ENCODE data around the gene CFAP221. TPM values are rescaled to one million over a fixed set of nuclear protein-coding genes. Genes with fewer than 3 reads are reported as not detected.

CFAP221 gene
- total and polyA plus RNA-seq, 7 donors: 0.07 TPM; not detected in 6

DNA sequence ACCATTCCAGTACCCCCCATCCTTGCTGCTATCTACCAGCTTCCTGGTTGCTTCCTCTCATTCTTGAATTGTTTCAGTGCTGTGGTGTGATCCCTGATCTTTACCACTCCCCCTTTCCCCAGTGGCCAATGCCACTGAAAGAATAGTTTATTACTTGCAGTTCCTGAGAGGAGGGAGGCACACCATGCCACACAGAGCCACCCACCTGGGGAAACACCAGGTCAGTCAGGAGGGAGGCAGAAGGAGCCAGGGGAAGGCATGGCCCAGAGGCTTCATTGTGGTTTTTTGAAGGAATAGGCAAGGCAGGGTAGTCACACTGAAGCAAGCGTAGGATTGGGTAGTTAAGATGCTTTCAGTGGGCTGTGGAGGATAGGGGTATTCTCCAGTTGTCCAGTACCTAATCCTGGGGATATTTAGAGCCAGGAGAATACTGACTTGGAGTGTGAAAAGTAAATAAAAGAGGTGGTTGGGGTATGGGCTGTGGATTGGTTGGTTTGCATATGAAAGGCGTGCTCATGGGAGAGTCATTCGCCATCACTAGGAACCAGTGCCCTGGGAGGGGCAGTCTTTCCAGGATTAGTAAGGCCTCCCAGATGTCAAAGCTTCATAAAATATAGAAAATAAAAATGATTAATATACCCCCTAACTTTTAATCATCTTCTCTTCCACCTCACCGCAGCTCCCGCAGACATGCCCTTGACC is 128.1 kb downstream of the CFAP221 start:
- no peaks in the 10 kb centered on the region for H3K9me3 ChIP-seq
- TF ChIP-seq EP300 (IDR thresholded peaks at IDR 0.05): no peak
- TF ChIP-seq, protein P1, sequence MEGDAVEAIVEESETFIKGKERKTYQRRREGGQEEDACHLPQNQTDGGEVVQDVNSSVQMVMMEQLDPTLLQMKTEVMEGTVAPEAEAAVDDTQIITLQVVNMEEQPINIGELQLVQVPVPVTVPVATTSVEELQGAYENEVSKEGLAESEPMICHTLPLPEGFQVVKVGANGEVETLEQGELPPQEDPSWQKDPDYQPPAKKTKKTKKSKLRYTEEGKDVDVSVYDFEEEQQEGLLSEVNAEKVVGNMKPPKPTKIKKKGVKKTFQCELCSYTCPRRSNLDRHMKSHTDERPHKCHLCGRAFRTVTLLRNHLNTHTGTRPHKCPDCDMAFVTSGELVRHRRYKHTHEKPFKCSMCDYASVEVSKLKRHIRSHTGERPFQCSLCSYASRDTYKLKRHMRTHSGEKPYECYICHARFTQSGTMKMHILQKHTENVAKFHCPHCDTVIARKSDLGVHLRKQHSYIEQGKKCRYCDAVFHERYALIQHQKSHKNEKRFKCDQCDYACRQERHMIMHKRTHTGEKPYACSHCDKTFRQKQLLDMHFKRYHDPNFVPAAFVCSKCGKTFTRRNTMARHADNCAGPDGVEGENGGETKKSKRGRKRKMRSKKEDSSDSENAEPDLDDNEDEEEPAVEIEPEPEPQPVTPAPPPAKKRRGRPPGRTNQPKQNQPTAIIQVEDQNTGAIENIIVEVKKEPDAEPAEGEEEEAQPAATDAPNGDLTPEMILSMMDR (IDR thresholded peaks at IDR 0.05): no peak
- TF ChIP-seq POLR2A (IDR thresholded peaks at IDR 0.05): no peak
- no peak for TF ChIP-seq POLR2AphosphoS5 (IDR thresholded peaks at IDR 0.05)
- no peaks in the 10 kb centered on the region for H3K36me3 ChIP-seq
- no peak for DNase-seq
- peaks cover 0 to 11% (median 8%) of the 10 kb centered on the region in 4 donors for H3K4me1 ChIP-seq
- no peak overlapping the region for H3K27ac ChIP-seq
- no peak overlapping the region for H3K4me3 ChIP-seq
- intact Hi-C loops (cut with DNase I): no loop called here
- 86 to 95% methylated on average over 5 of the region's 5 CpGs for WGBS, 2 donors
- H3K27me3 ChIP-seq: no peaks in the 10 kb centered on the region

DNA sequence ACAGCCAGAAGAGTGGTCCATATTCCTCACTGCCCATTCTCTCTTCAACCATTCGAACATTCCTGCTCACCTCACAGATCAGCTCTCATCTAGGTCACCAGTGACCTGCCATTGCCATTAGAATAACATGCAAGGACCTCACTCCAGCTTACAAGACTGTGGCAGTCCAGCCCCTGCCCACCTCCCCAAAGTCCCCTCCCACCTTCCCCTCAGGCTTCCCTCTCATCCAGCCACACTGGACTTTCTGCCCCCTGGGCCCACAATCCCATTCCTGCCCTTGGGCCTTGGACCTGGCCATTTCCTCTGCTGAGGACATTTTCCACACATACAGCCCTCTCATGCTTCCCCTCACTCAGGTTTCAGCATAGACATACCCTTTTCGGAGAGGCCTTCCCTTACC is 129.5 kb downstream of the CFAP221 start:
- WGBS, 2 donors: 95% methylated on average over 2 of the region's 2 CpGs
- H3K9me3 ChIP-seq: no peaks in the 10 kb centered on the region
- TF ChIP-seq POLR2AphosphoS5 (IDR thresholded peaks at IDR 0.05): no peak
- no peak for TF ChIP-seq EP300 (IDR thresholded peaks at IDR 0.05)
- TF ChIP-seq POLR2A (IDR thresholded peaks at IDR 0.05): no peak
- TF ChIP-seq, protein P1 (IDR thresholded peaks at IDR 0.05): no peak
- intact Hi-C loops (cut with DNase I): no loop called here
- DNase-seq: no peak
- H3K4me1 ChIP-seq: peaks cover 0 to 15% (median 8%) of the 10 kb centered on the region in 4 donors
- no peaks in the 10 kb centered on the region for H3K36me3 ChIP-seq
- H3K4me3 ChIP-seq: no peak overlapping the region
- no peak overlapping the region for H3K27ac ChIP-seq
- H3K27me3 ChIP-seq: no peaks in the 10 kb centered on the region

DNA sequence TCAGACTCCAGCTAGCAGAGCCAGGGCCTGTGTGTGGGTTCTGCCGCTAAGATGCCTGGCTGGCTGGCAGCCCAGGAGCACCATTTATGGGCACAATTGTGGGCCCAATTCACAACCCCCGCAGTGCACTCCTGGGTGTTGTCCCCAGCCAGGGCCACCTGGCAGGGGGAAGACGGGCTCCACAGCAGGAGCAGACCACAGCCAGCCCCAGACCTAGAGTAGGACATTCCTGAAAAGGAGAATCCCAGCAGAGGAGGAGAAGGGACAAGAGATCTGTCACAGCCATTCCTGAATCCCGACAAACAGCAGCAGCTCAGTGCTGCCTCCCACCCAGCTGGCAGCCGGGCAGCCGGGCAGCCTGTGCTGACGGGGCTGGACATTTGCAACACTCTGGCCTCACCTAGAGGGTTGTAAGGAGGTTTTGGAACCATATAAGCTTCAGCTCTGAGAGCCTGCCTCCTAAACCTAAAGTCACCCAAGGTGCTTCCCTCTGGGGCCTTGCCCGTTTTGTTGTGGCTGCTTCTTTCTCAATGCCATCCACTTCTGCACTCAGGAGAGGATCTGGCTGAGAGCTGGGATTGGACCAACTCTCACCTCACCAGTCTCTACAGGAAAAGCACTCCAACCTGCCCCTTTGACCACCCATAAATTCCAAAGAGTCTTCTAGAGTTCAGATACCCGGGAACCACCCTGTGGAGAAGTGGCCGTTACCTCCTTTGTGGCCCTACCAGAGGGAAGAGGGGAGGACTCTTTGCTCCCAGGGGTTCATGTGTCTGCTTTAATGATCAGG is 130.7 kb downstream of the CFAP221 start:
- Histone ChIP-seq H3K27ac (peak overlapping the region; percentile 24 to 77 (median 66)), H3K4me1 (peaks cover 0 to 19% (median 14%) of the 10 kb centered on the region in 4 donors), H3K36me3 (no peaks in the 10 kb centered on the region), H3K27me3 (no peaks in the 10 kb centered on the region), H3K9me3 (no peaks in the 10 kb centered on the region), H3K4me3 (no peak overlapping the region)
- DNase-seq: no peak
- 25 to 62% methylated on average over 10 of the region's 10 CpGs for WGBS, 2 donors
- intact Hi-C loops (cut with DNase I): no loop called here
- TF ChIP-seq EP300 (IDR thresholded peaks at IDR 0.05) (no peak), POLR2AphosphoS5 (IDR thresholded peaks at IDR 0.05) (no peak), POLR2A (IDR thresholded peaks at IDR 0.05) (no peak)
- TF ChIP-seq, protein P1 (IDR thresholded peaks at IDR 0.05): no peak

DNA sequence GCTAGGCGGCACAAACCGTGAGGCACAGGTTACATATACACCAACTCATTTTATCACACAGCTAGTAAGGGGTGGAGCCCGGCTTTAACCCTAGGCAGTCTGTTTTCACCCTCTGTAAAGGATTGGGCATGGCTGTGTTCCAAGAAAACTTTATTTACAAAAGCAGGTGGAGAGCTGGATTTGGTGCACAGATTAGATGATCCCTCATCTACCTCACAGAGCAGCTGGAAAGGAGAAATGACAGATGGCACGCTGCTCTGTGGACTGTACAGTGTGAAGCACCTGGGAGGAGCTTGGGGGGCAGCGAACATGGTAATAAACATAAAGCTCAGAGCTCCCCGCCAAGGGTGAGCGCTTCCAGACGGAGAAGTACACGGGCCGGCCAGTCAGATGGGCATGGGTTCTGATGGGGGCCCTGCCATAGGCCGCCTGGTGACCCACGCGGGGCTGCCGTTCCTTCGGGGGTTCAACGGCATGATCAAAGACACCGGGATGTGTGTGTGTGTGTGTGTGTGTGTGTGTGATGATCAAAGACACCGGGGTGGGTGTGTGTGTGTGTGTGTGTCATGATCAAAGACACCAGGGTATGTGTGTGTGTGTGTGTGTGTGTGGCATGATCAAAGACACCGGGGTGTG is 133.9 kb downstream of the CFAP221 start:
- TF ChIP-seq, protein P1 (IDR thresholded peaks at IDR 0.05): no peak
- intact Hi-C loops (cut with DNase I): no loop called here
- Histone ChIP-seq H3K36me3 (peaks cover 0 to 9% (median 4%) of the 10 kb centered on the region in 4 donors), H3K9me3 (no peaks in the 10 kb centered on the region), H3K4me3 (peak overlapping the region in 1 of 4 donors; percentile 60), H3K27me3 (no peaks in the 10 kb centered on the region), H3K4me1 (peaks cover 0 to 35% (median 17%) of the 10 kb centered on the region in 4 donors), H3K27ac (peak overlapping the region in 3 of 4 donors; percentile 28 to 77 (median 67))
- 13 to 48% methylated on average over 19 of the region's 19 CpGs for WGBS, 2 donors
- DNase-seq: no peak

All from sigmoid colon (tissue), 7 donors.